ENCODE measurements around the gene RFX1.
"Not testable (repeated sequence)": the region's sequence is repeated elsewhere in the genome, so short reads cannot be mapped to it uniquely, and the experiment has no call there.

The RFX1 gene

DNA sequence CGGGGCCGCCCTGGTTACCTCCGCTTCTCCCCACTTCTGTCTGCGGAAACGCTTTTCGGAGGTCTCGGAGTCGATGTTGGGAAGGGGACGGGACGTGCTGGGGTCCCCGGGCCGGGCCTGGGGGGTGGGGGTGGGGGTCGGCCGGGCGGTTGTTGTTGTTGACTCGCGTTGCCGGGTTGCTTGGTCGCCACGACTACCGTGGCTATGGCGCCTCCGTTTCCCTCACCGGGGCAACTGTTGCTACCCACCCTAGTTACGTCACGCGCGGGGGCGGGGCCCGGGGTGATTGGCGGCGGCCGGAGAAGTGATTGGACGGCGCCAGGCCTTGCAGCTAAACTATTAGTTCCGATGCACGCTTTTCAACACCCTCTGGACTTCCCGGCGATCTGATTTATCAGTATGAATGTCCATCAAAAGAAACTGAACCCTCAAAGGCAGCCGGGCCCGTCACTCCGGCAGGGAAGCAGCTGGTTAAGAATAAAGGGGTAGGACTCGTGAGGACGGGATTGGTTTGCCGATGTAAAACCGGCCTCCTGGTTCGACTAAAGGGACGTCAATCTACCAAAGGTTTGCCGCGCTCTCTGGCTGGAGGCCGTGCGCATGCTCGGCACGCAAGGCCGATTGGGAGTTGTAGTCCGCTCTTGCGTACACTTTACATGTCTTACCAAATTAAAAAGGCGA is at the start of gene RFX1:
TSS of gene RFX1 (minus strand) at position 236 of the 681 bp plus-strand sequence. CDS start 12,477 bp downstream, outside the sequence.
- peak; percentile 100 for DNase-seq

GRCh38 chr19:14055396-14055795 is 49.3 kb upstream of the RFX1 start:
- DNase-seq: no peak

DNA sequence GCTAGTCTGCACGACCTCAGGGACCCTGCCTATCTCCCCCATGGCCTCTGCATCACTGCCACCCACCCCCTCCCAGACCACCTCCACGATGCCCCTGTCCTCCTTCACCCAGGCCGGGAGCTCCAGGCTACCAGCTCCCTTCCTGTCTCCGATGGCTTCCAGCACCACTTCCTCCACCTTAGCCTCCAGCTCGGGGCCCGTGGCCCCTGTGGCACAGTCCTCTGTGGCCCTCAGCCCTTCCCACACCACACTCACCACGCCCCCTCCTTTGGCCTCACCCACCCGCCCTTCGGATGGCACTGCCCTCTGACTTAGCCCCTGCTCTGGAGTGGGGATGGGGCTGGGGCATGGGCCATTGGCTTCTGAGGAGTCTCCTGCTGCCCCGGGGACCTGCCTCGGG is 48.6 kb upstream of the RFX1 start:
- DNase-seq: no peak

DNA sequence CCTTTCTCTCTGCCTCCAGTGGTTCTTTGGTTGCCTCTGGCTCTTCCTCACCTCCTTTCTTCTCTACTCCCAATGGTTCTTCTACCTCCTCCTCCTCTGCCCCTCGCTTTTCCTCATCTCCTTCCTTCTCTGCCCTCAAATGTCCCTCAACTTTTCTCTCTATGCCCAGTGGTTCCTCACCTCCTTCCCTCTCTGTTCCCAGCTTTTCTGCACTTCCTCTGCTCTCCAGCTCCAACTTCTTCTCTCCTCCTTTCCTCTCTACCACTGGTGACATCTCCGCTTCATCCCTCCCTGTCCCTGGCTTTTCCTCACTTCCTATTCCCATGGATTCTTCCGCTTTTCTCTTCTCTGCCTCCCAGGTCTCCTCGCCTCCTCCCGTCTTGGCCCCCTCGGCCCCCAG is 48.0 kb upstream of the RFX1 start:
- no peak for DNase-seq

DNA sequence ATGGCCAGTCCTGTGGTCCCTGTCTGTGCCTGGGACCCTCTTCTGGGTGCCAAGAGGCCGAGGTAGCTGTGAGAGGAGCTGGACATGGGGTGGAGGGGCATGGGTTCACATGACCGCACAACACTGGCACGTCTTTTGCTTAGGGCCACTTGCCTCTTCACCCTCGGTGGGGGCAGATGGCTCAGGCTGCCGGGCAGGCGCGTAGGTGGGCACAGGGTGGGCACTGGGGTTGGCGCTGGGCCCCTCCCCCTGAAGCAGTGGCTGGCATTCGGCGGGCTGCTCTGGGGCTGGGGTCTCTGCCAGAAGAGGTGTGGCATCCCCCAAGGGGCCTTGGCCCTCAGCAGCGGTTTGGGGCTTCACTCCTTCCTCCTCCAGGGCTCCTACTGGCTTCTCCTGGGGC is 47.4 kb upstream of the RFX1 start:
- no peak for DNase-seq

- DNase-seq: no peak
Measured at GRCh38 chr19:14053032-14053431, 46.9 kb upstream of the RFX1 start.

GRCh38 chr19:14052470-14052869 is 46.4 kb upstream of the RFX1 start:
- no peak for DNase-seq

GRCh38 chr19:14051980-14052379 is 45.9 kb upstream of the RFX1 start:
- no peak for DNase-seq

DNA sequence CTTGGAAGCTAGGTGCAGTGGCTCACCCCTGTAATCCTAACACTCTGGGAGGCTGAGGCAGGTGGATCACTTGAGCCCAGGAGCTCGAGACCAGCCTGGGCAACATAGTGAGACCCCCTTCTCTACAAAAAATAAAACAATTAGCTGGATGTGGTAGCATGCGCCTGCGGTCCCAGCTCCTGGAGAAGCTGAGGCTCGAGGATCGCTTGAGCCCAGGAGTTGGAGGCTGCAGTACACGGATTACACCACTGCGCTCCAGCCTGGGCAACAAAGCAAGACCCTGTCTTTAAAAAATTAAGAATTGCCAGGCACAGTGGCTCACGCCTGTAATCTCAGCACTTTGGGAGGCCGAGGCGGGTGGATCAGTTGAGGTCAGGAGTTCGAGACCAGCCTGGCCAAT is 44.8 kb upstream of the RFX1 start:
- DNase-seq: not testable (repeated sequence)

DNA sequence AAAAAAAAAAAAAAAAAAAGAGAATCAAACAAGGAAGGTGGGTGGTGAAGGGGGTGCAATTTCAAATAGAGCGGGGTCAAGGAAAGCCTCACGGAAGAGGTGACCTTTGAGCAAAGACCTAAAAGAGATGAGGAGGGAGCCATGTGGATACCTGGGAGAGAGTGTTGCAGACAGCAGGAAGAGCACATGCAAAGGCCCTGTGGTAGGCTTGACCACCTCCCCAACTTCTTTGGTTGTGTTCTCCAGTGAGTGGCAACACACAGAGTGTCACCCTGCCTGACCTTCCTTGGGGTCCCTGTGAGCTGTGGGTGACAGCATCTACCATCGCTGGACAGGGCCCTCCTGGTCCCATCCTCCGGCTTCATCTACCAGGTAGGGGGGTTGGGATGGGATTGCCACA is 44.4 kb upstream of the RFX1 start:
- no peak for DNase-seq

- peak; percentile 84 for DNase-seq
Measured at GRCh38 chr19:14048443-14049153, 42.5 kb upstream of the RFX1 start.

DNA sequence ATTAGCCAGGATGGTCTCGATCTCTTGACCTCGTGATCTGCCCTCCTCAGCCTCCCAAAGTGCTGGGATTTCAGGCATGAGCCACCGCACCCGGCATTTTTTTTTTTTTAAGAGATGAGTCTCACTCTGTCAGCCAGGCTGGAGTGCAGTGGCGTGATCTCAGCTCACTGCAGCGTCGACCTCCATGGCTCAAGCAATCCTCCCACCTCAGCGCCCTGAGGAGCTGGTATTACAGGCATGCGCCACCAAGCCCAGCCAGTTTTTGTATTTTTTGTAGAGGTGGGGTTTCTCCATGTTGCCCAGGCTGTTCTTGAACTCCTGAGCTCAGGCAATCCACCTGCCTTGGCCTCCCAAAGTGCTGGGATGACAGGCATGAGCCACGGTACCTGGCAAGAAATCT is 41.7 kb upstream of the RFX1 start:
- not testable (repeated sequence) for DNase-seq

DNA sequence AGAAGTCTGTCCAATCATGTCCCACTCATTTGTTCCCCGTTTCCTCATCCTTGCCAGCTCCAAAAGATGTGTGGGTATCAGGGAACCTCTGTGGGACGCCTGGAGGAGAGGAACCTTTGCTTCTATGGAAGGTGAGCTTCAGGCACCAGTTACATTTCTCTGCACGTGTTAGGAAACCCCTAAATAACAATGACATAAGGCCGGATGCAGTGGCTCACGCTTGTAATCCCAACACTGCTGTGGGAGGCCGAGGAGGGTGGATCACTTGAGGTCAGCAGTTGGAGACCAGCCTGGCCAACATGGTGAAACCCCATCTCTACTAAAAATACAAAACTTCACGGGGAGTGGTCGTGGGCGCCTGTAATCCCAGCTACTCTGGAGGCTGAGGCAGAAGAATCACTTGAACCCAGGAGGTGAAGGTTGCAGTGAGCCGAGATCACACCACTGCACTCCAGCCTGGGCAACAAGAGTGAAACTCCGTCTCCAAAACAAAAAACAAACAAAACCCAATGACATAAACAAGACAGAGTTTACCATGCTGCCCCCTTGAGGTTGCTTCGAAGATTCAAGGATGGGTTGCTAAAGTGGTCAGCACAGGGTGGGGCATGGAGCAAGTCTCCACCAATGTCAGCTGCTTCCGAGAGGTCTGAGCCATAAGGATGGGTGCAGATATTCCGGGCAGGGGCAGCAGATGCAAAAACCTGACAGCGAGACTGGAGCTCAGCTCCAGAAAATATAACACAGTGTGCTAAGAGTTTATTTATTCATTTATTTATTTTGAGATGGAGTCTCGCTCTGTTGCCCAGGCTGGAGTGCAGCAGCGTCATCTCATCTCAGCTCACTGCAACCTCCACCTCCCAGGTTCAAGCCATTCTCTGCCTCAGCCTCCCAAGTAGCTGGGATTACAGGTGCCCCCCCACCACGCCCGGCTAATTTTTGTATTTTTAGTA is 36.8 kb upstream of the RFX1 start:
- peak; percentile 33 for DNase-seq

DNA sequence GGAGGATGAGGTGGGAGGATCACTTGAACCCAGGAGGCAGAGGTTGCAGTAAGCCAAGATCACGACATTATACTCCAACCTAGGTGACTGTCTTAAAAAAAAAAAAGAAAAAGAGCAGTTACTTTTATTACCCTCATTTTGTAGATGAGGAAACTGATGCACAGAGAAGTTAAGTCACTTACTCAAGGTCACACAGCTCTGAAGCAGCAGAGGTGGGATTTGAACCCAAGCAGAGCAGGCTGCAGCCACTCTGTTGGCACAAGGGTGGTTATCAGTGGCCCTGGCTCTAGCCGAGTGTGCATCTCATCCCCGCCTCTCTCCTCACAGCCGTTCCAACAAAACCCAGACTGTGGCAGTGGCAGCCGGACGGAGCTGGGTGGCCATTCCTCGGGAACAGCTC is 33.1 kb upstream of the RFX1 start:
- DNase-seq: no peak

GRCh38 chr19:14035706-14036105 is 29.6 kb upstream of the RFX1 start:
- no peak for DNase-seq

- not testable (repeated sequence) for DNase-seq
Measured at GRCh38 chr19:14035159-14035558, 29.0 kb upstream of the RFX1 start.

DNA sequence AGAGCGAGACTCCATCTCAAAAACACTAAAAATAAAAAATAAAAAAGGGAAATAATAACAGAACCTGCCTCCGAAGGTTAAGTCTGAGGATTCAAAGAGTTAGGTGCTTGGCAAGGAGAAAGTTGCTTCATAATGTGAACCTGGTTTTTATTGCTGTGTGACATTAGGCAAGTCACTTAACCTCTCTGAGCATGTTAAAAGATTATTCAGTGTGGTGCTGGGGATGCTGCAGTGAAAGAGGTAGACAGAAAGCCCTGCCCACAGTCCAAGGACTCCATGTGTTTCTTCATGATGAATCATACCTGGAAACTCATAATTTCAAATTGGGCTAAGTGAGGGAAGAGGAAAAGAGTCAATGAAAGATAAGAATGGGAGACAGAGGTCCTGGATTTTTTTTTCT is 27.8 kb upstream of the RFX1 start:
- DNase-seq: no peak

GRCh38 chr19:14031719-14032480 is 25.8 kb upstream of the RFX1 start, which contains the start of gene IL27RA:
TSS of gene IL27RA (plus strand) at chr19:14031762. CDS start at chr19:14031873, 111 bp downstream.
- DNase-seq: peak; percentile 84

- DNase-seq: no peak
Measured at GRCh38 chr19:14030997-14031718, 25.0 kb upstream of the RFX1 start.

DNA sequence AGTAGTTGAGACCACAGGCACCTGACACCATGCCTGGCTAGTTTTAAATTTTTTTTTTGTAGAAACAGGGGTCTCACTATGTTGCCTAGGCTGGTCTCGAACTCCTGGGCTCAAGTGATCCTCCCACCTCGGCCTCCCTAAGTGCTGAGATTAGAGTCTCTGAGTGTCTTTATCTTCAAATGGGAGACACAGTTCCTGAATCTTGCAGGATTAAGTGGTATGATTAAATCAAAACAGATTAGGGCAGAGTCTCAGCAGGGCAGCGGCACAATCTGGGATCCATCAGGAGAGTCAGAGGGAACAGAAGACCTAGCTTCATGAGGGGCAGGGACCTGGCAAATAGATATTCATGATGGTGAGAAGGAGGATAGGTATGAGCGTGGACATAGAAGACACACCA is 22.8 kb upstream of the RFX1 start:
- DNase-seq: no peak

- no peak for DNase-seq
Measured at GRCh38 chr19:14027856-14028450, 21.8 kb upstream of the RFX1 start, which contains the start of gene RLN3. TSS of gene RLN3 (plus strand) at chr19:14028148. CDS start at chr19:14028205, 57 bp downstream.

All from activated CD8-positive, alpha-beta memory T cell treated with anti-CD3 and anti-CD28 coated beads, Interleukin-2, amount 50 U/mL, for 4 hours (primary cell).